Measurements from ENCODE around the gene PICALM. TPM values are rescaled to one million over a fixed set of nuclear protein-coding genes. Genes with fewer than 3 reads are reported as not detected.
A peak's percentile ranks its signal among the peaks of the same experiment; 100 is the strongest.
"Not testable (repeated sequence)": the region's sequence is repeated elsewhere in the genome, so short reads cannot be mapped to it uniquely, and the experiment has no call there.

The PICALM gene
- total RNA-seq, 1 donor from 2014 or later = 690 TPM

- no peak for DNase-seq (ENCODE audit: low spot score)
Measured at GRCh38 chr11:85977751-85978160, 91.1 kb downstream of the PICALM start.

GRCh38 chr11:85976525-85976924, 92.4 kb downstream of the PICALM start:
- DNase-seq (ENCODE audit: low spot score) = no peak

GRCh38 chr11:85974122-85974521, 94.8 kb downstream of the PICALM start:
- no peak for DNase-seq (ENCODE audit: low spot score)

- no peak for DNase-seq (ENCODE audit: low spot score)
Measured at GRCh38 chr11:85970593-85970992, 98.3 kb downstream of the PICALM start.

- DNase-seq (ENCODE audit: low spot score) = no peak
Measured at GRCh38 chr11:85967457-85967856, 101.4 kb downstream of the PICALM start.

- no peak for DNase-seq (ENCODE audit: low spot score)
Measured at GRCh38 chr11:85965202-85965601, 103.7 kb downstream of the PICALM start.

GRCh38 chr11:85961930-85962363, 106.9 kb downstream of the PICALM start:
- DNase-seq (ENCODE audit: low spot score) = no peak

- no peak for DNase-seq (ENCODE audit: low spot score)
Measured at GRCh38 chr11:85961130-85961529, 107.8 kb downstream of the PICALM start.

- no peak for DNase-seq (ENCODE audit: low spot score)
Measured at GRCh38 chr11:85960678-85961077, 108.2 kb downstream of the PICALM start.

GRCh38 chr11:85955531-85955930, 113.4 kb downstream of the PICALM start:
- peak; percentile 65 for DNase-seq (ENCODE audit: low spot score)

- DNase-seq (ENCODE audit: low spot score) = no peak
Measured at GRCh38 chr11:85953491-85954143, 115.3 kb downstream of the PICALM start.

- DNase-seq (ENCODE audit: low spot score) = not testable (repeated sequence)
Measured at GRCh38 chr11:85952108-85952485, 116.8 kb downstream of the PICALM start.

- DNase-seq (ENCODE audit: low spot score) = no peak
Measured at GRCh38 chr11:85951428-85952107, 117.3 kb downstream of the PICALM start.

- no peak for DNase-seq (ENCODE audit: low spot score)
Measured at GRCh38 chr11:85951049-85951405, 117.9 kb downstream of the PICALM start.

- no peak for DNase-seq (ENCODE audit: low spot score)
Measured at GRCh38 chr11:85950317-85951048, 118.4 kb downstream of the PICALM start.

- no peak for DNase-seq (ENCODE audit: low spot score)
Measured at GRCh38 chr11:85949798-85950197, 119.1 kb downstream of the PICALM start.

GRCh38 chr11:85948884-85949283, 120.0 kb downstream of the PICALM start:
- no peak for DNase-seq (ENCODE audit: low spot score)

- DNase-seq (ENCODE audit: low spot score) = peak; percentile 62
Measured at GRCh38 chr11:85947431-85948272, 121.2 kb downstream of the PICALM start.

- no peak for DNase-seq (ENCODE audit: low spot score)
Measured at GRCh38 chr11:85946221-85946620, 122.7 kb downstream of the PICALM start.

GRCh38 chr11:85945788-85946187, 123.1 kb downstream of the PICALM start:
- DNase-seq (ENCODE audit: low spot score) = no peak

GRCh38 chr11:85945296-85945695, 123.6 kb downstream of the PICALM start:
- no peak for DNase-seq (ENCODE audit: low spot score)
